ENCODE data around the gene OR5B21. TPM values are rescaled to one million over a fixed set of nuclear protein-coding genes. Genes with fewer than 3 reads are reported as not detected.
A peak's percentile ranks its signal among the peaks of the same experiment; 100 is the strongest.

Gene OR5B21
- total and polyA plus RNA-seq, 10 of the 15 experiments (the other 5 are each of a cell fraction or from before 2014, with no cell fraction given): 0.22 to 0.41 (median 0.22) TPM; not detected in 7

GRCh38 chr11:58525037-58525614 is 17.2 kb upstream of the OR5B21 start (continued):
- TF ChIP-seq CEBPZ (IDR thresholded peaks at IDR 0.05; ENCODE audit: low read depth, low read length) (no peak), POLR2A (IDR thresholded peaks at IDR 0.05; ENCODE audit: low read depth, low read length) (0 out of 2 replicates have a peak, but pooled peaks have one; percentile 31), MAX (IDR thresholded peaks at IDR 0.05; ENCODE audit: low read depth, low read length) (no peak), SPI1 (IDR thresholded peaks at IDR 0.05; ENCODE audit: borderline replicate concordance, insufficient read depth, low read depth, low read length) (no peak), RELA (IDR thresholded peaks at IDR 0.05; ENCODE audit: borderline replicate concordance, partially characterized antibody) (no peak), BCL11A (IDR thresholded peaks at IDR 0.05; ENCODE audit: low read depth, low read length) (peak; percentile 88), YY1 (IDR thresholded peaks at IDR 0.05; ENCODE audit: low read depth, low read length) (no peak), CBX3 (IDR thresholded peaks at IDR 0.05; ENCODE audit: borderline replicate concordance, low read depth) (no peak), NBN (IDR thresholded peaks at IDR 0.05) (no peak), CHD2 (IDR thresholded peaks at IDR 0.05; ENCODE audit: borderline replicate concordance, low read depth, low read length) (no peak), HDAC2 (IDR thresholded peaks at IDR 0.05) (no peak), SRF (IDR thresholded peaks at IDR 0.05; ENCODE audit: low read depth in 2 of 2, low read length in 2 of 2) (0 out of 4 replicates have a peak, but pooled peaks of 1 of the 2 experiments have one; percentile 42), ZBTB11 (CRISPR knock-in tag; IDR thresholded peaks at IDR 0.05) (no peak), IRF3 (IDR thresholded peaks at IDR 0.05) (no peak), ZNF687 (IDR thresholded peaks at IDR 0.05) (no peak), ZNF207 (IDR thresholded peaks at IDR 0.05; ENCODE audit: borderline replicate concordance) (no peak), PAX5 (IDR thresholded peaks at IDR 0.05; ENCODE audit: borderline replicate concordance, low read depth, low read length) (0 out of 2 replicates have a peak, but pooled peaks have one; percentile 40), SIX5 (IDR thresholded peaks at IDR 0.05; ENCODE audit: low read depth, low read length, severe bottlenecking) (no peak), ESRRA (IDR thresholded peaks at IDR 0.05; ENCODE audit: low read length) (no peak)
